Smooth muscle cell (in vitro differentiated cells): ENCODE data around the gene CDKL2. TPM values are rescaled to one million over a fixed set of nuclear protein-coding genes. Genes with fewer than 3 reads are reported as not detected.
A peak's percentile ranks its signal among the peaks of the same experiment; 100 is the strongest.

ENCODE experiments used
- DNase-seq: peaks from one replicate; lab custom pipeline; 2025; ENCODE audit not compliant: unreplicated experiment; lab: John Stamatoyannopoulos, UW
- H2AFZ ChIP-seq: fragments of 200-600 bp; sonication (generic); 2 replicates; pipeline ENCODE4 v1.6.0; 2016; ENCODE audit warnings: antibody characterized with exemption, low read depth, mild to moderate bottlenecking
- H3F3A ChIP-seq: fragments of 200-600 bp; sonication (generic); 2 replicates; pipeline ENCODE4 v1.6.0; 2017; ENCODE audit warnings: antibody characterized with exemption, low read depth
- H3K27ac ChIP-seq: fragments of 200-600 bp; sonication (generic); 2 replicates; pipeline ENCODE4 v1.5.1; 2016; ENCODE audit warnings: low read depth, mild to moderate bottlenecking
- H3K27me3 ChIP-seq: fragments of 200-600 bp; sonication (generic); 2 replicates; pipeline ENCODE4 v1.6.1; 2016; ENCODE audit warnings: low read depth, mild to moderate bottlenecking
- H3K36me3 ChIP-seq: fragments of 200-600 bp; sonication (generic); 2 replicates; pipeline ENCODE4 v1.5.1; 2016; ENCODE audit warnings: low read depth
- H3K4me1 ChIP-seq: fragments of 200-600 bp; sonication (generic); 2 replicates; pipeline ENCODE4 v1.5.1; 2016; ENCODE audit warnings: low read depth
- H3K4me2 ChIP-seq: fragments of 200-600 bp; sonication (generic); 2 replicates; pipeline ENCODE4 v1.6.0; 2016; ENCODE audit warnings: mild to moderate bottlenecking
- H3K4me3 ChIP-seq: fragments of 200-600 bp; sonication (generic); 2 replicates; pipeline ENCODE4 v1.5.1; 2016; ENCODE audit warnings: mild to moderate bottlenecking
- H3K79me2 ChIP-seq: fragments of 200-600 bp; sonication (generic); 2 replicates; pipeline ENCODE4 v1.6.0; 2016; ENCODE audit warnings: low read depth, mild to moderate bottlenecking
- H3K9ac ChIP-seq: fragments of 200-600 bp; sonication (generic); 2 replicates; pipeline ENCODE4 v1.6.0; 2016; ENCODE audit warnings: low read depth
- H3K9me3 ChIP-seq: fragments of 200-600 bp; sonication (generic); replicated peaks from 2 replicates; pipeline ENCODE4 v1.5.1; 2016; ENCODE audit warnings: low read depth
- H4K20me1 ChIP-seq: fragments of 200-600 bp; sonication (generic); 2 replicates; pipeline ENCODE4 v1.6.0; 2016; ENCODE audit warnings: low read depth
- WGBS: methylation state at CpG from one replicate; pipeline ENCODE4 v1.1.7; 2016; ENCODE audit warnings: low lambda C conversion rate; 5-methylcytosine and 5-hydroxymethylcytosine counted together
- polyA plus RNA-seq: library from polyadenylated mRNA; unstranded; fragments of >200 nt; fragmentation: Nextera tagmentation; extraction: Ambion mirVana; gene quantifications from 2 replicates; pipeline ENCODE4 v1.2.1, GENCODE V29; 2016
- total RNA-seq: library from RNA; depleted of rRNA; stranded (reverse); fragments of >200 nt; gene quantifications from 2 replicates; pipeline ENCODE4 v1.2.3, GENCODE V29; 2014
- TF ChIP-seq, protein P1 (sequence below): fragments of 200-600 bp; sonication (generic); IDR thresholded peaks from 2 replicates; pipeline ENCODE4 v1.5.1; 2017; ENCODE audit warnings: borderline replicate concordance, mild to moderate bottlenecking, antibody characterized with exemption; ENCODE audit not compliant: insufficient read depth, poor library complexity, severe bottlenecking

CDKL2 gene
- total and polyA plus RNA-seq, 2 experiments from 2014 or later = 0.58 to 1.4 TPM

DNA sequence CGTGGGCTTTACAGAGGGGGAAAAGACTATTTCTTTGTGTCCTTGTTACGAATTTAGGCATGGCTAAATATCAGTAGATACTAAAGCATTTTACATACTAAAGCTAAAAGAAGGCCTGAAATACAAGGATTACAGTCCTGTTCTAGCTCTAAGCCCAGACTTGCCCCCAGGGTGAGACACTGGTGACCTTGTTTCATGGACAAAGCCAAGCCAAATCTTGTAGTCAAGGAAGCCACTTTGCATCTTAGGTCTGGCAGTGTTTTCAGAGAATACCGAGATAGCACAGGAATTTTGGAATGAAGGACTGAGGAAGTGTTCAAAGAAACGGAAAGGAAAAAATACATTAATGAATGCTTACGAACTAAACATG is 43.6 kb upstream of the CDKL2 start:
- peak overlapping the region; percentile 94 for H3K9ac ChIP-seq
- no peaks in the 10 kb centered on the region for H3F3A ChIP-seq
- DNase-seq = no peak
- H3K4me2 ChIP-seq = peak overlapping the region; percentile 96
- 20% methylated on average over 5 of the region's 5 CpGs for WGBS
- no peaks in the 10 kb centered on the region for H3K9me3 ChIP-seq
- peak overlapping the region; percentile 87 for H3K27ac ChIP-seq
- TF ChIP-seq, protein P1, sequence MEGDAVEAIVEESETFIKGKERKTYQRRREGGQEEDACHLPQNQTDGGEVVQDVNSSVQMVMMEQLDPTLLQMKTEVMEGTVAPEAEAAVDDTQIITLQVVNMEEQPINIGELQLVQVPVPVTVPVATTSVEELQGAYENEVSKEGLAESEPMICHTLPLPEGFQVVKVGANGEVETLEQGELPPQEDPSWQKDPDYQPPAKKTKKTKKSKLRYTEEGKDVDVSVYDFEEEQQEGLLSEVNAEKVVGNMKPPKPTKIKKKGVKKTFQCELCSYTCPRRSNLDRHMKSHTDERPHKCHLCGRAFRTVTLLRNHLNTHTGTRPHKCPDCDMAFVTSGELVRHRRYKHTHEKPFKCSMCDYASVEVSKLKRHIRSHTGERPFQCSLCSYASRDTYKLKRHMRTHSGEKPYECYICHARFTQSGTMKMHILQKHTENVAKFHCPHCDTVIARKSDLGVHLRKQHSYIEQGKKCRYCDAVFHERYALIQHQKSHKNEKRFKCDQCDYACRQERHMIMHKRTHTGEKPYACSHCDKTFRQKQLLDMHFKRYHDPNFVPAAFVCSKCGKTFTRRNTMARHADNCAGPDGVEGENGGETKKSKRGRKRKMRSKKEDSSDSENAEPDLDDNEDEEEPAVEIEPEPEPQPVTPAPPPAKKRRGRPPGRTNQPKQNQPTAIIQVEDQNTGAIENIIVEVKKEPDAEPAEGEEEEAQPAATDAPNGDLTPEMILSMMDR = no peak
- H3K4me1 ChIP-seq = peaks cover 29% of the 10 kb centered on the region
- H3K27me3 ChIP-seq = no peaks in the 10 kb centered on the region
- H3K79me2 ChIP-seq = peaks cover 42% of the 10 kb centered on the region
- H4K20me1 ChIP-seq = peaks cover 35% of the 10 kb centered on the region
- no peaks in the 10 kb centered on the region for H3K36me3 ChIP-seq
- H2AFZ ChIP-seq = peak overlapping the region; percentile 85
- H3K4me3 ChIP-seq = peak overlapping the region; percentile 87

DNA sequence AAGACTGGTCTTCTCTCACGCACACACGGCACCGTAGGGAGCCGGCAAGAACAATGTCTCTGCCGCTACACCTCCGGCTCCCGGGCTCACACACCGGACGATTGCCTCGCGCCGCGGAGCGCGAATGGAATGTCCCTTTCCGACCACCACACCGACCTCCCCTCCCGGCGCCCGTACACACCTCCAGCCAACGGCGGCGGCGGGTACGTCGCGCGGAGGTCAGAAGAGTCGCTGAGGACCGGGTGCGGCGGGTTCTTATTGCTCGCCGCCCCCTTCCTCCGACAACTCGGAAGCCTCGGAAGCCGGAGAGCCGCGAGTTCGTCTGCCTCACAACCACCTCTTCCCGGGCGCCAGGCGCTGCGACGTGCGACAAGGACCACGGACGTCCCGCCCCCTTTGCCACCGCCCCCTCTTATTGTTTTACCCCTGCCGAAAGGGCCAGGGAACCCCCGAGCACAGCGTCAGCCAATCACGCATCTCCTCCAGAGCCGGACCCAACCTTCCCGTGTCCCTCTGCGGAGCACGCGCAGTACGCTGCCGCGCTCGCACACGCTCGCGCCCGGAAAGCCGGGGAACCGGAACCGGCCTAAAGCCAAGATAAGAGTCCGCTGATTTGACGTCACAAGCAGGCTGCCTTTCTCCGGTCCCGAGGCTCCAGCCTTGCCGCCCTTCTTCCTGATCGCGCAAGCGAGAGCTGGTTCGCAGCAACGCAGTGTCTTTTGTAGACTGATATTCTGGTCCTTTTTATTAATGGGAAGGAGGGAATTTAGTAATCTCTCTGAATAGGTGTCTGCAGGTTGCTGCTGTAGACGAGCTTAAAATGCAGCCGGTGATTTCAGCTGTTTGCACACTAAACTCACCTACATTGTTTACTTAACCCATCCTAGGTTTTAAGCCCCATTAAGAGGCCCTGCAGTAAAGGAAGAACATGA is 43.0 kb upstream of the CDKL2 start, which contains the start of gene G3BP2:
G3BP2 (minus strand) TSS at position 385 of the 932 bp plus-strand sequence. CDS start 11,386 bp downstream, outside the sequence.
- Histone ChIP-seq H3K4me3 (peak within 1 kb of the TSS; percentile 87), H3K9me3 (no peaks in the 10 kb centered on the region), H3K4me1 (peaks cover 29% of the 10 kb centered on the region), H3K4me2 (peak within 1 kb of the TSS; percentile 96), H2AFZ (peak within 1 kb of the TSS; percentile 85), H3K27ac (peak within 1 kb of the TSS; percentile 87), H3K79me2 (peaks cover 48% of the 10 kb centered on the region), H3K9ac (peak within 1 kb of the TSS; percentile 94), H3F3A (no peaks in the 10 kb centered on the region), H3K27me3 (no peaks in the 10 kb centered on the region), H3K36me3 (no peaks in the 10 kb centered on the region), H4K20me1 (peaks cover 41% of the 10 kb centered on the region)
- TF ChIP-seq, protein P1 = no peak
- WGBS = under 1% methylated on average over 82 of the region's 83 CpGs
- peak; percentile 85 for DNase-seq

GRCh38 chr4:75672461-75673026 is 42.2 kb upstream of the CDKL2 start:
- H4K20me1 ChIP-seq = peaks cover 49% of the 10 kb centered on the region
- peak overlapping the region; percentile 94 for H3K9ac ChIP-seq
- TF ChIP-seq, protein P1 = no peak
- 1% methylated on average over 40 of the region's 44 CpGs for WGBS
- DNase-seq = peak; percentile 38
- H3K36me3 ChIP-seq = no peaks in the 10 kb centered on the region
- no peaks in the 10 kb centered on the region for H3K27me3 ChIP-seq
- H3K27ac ChIP-seq = peak overlapping the region; percentile 87
- H3F3A ChIP-seq = no peaks in the 10 kb centered on the region
- peak overlapping the region; percentile 85 for H2AFZ ChIP-seq
- peaks cover 56% of the 10 kb centered on the region for H3K79me2 ChIP-seq
- H3K4me2 ChIP-seq = peak overlapping the region; percentile 96
- peak overlapping the region; percentile 87 for H3K4me3 ChIP-seq
- peaks cover 29% of the 10 kb centered on the region for H3K4me1 ChIP-seq
- no peaks in the 10 kb centered on the region for H3K9me3 ChIP-seq
